ENCODE data around the gene GAS7.
"Not testable (repeated sequence)": the region's sequence is repeated elsewhere in the genome, so short reads cannot be mapped to it uniquely, and the experiment has no call there.

DNA sequence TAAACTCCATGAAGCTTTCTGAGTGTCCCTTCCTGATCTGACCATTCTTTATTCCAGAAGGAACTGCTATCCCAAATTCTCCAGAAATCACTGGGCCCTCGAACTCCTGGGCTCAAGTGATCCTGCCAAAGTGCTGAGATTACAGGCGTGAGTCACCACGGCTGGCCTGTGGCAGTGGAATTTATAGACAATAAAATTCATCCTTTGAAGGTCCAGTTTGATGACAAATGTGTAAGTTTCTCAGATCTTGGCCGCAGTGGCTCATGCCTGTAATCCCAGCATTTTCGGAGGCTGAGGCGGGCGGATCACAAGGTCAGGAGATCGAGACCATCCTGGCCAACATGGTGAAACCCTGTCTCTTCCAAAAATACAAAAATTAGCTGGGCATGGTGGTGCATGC is 103.1 kb downstream of the GAS7 start:
- TF ChIP-seq, protein P1, sequence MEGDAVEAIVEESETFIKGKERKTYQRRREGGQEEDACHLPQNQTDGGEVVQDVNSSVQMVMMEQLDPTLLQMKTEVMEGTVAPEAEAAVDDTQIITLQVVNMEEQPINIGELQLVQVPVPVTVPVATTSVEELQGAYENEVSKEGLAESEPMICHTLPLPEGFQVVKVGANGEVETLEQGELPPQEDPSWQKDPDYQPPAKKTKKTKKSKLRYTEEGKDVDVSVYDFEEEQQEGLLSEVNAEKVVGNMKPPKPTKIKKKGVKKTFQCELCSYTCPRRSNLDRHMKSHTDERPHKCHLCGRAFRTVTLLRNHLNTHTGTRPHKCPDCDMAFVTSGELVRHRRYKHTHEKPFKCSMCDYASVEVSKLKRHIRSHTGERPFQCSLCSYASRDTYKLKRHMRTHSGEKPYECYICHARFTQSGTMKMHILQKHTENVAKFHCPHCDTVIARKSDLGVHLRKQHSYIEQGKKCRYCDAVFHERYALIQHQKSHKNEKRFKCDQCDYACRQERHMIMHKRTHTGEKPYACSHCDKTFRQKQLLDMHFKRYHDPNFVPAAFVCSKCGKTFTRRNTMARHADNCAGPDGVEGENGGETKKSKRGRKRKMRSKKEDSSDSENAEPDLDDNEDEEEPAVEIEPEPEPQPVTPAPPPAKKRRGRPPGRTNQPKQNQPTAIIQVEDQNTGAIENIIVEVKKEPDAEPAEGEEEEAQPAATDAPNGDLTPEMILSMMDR (IDR thresholded peaks at IDR 0.05) = not testable (repeated sequence)
- not testable (repeated sequence) for TF ChIP-seq EZH2 (IDR thresholded peaks at IDR 0.05; ENCODE audit: borderline replicate concordance, insufficient read depth, low read depth, low read length, poor library complexity, severe bottlenecking)

Measured in B cell (primary cell).